Heart left ventricle (tissue), 16 donors: ENCODE measurements around the gene INPP5D. TPM values are rescaled to one million over a fixed set of nuclear protein-coding genes. Genes with fewer than 3 reads are reported as not detected.
A peak's percentile ranks its signal among the peaks of the same experiment; 100 is the strongest.

Source experiments
- ATAC-seq, 4 donors: fragments of 200-7000 bp; cut with Tn5 transposase; one replicate each; pipeline ENCODE4 v1.9.1; 2020 to 2022; ENCODE audit warnings: moderate library complexity in 4 of 4, mild to moderate bottlenecking in 3 of 4, moderate number of reproducible peaks in 1 of 4
- DNase-seq, 5 donors: peaks; one replicate each; pipeline ENCODE4 v3.0.0-alpha.2; 2020
- H3K27ac ChIP-seq, 12 donors: fragments of 200-600 bp; sonication (generic) in 4 of 12; one replicate each; pipeline versions ENCODE4 v1.5.0 to v1.8.0; 2016 to 2022; ENCODE audit warnings: mild to moderate bottlenecking in 2 of 12
- H3K27me3 ChIP-seq, 9 donors: fragments of 200-600 bp; sonication (generic) in 2 of 9; one replicate each; pipeline versions ENCODE4 v1.5.1 to v1.8.0; 2016 to 2022; ENCODE audit warnings: mild to moderate bottlenecking in 3 of 9
- H3K36me3 ChIP-seq, 9 donors: fragments of 200-600 bp; sonication (generic) in 2 of 9; one replicate each; pipeline versions ENCODE4 v1.5.0 to v1.8.0; 2018 to 2022; ENCODE audit warnings: mild to moderate bottlenecking in 2 of 9
- H3K4me1 ChIP-seq, 12 donors: fragments of 200-600 bp; sonication (generic) in 4 of 12; one replicate each; pipeline versions ENCODE4 v1.5.0 to v1.8.0; 2016 to 2022; ENCODE audit warnings: mild to moderate bottlenecking in 3 of 12
- H3K4me3 ChIP-seq, 12 donors: fragments of 200-600 bp; sonication (generic) in 4 of 12; one replicate each; pipeline versions ENCODE4 v1.5.0 to v1.8.0; 2017 to 2022; ENCODE audit warnings: mild to moderate bottlenecking in 9 of 12, moderate library complexity in 4 of 12
- H3K9me3 ChIP-seq, 12 donors: fragments of 200-600 bp; sonication (generic) in 4 of 12; one replicate each; pipeline versions ENCODE4 v1.5.0 to v1.8.0; 2016 to 2022; ENCODE audit warnings: mild to moderate bottlenecking in 1 of 12
- CTCF ChIP-seq, 12 donors: fragments of 200-600 bp; sonication (generic) in 4 of 12; IDR thresholded peaks; one replicate each; pipeline versions ENCODE4 v1.5.0 to v1.8.0; 2018 to 2022; ENCODE audit warnings: antibody characterized with exemption in 12 of 12, mild to moderate bottlenecking in 5 of 12
- POLR2A ChIP-seq, 2 donors: fragments of 450-650 bp; IDR thresholded peaks; one replicate each; pipeline ENCODE4 v1.6.1; 2017; ENCODE audit warnings: antibody characterized with exemption in 2 of 2, mild to moderate bottlenecking in 2 of 2, moderate library complexity in 2 of 2
- WGBS, 4 donors: extraction: QIAGEN DNeasy Blood & Tissue Kit in 2 of 4; methylation state at CpG; one replicate each; pipeline versions ENCODE4 v1.1.5 to v1.1.7; 2013 to 2018; 5-methylcytosine and 5-hydroxymethylcytosine counted together
- intact Hi-C, 10 donors: fragments of 100-400 bp; cut with DNase I; formaldehyde crosslinking; loops; one replicate each; pipeline versions ENCODE4 v1.11.1 to v1.14.2; 2022
- polyA plus RNA-seq, 2 donors: library from polyadenylated mRNA; stranded (reverse); fragments of 200-250 nt; gene quantifications; one replicate each; pipeline ENCODE4 v1.2.3, GENCODE V29; 2013
- total RNA-seq, 9 donors: library from RNA; depleted of rRNA in 2 of 9; stranded (reverse); fragments of >200 nt in 2 of 9; fragmentation: NEBNext Ultra II Directional in 3 of 9; extraction: Animal tissue kit (Norgen Biotek cat#: 25700) in 3 of 9; gene quantifications; one replicate each; pipeline versions ENCODE4 v1.1.0 to v1.2.4, GENCODE V29; 2016 to 2023
- donor health status: ischemic (EF 13 %, LVEDD 7.1; RV severe dilation, severe dysfunction).
- donor health status: healthy with polysubstance abuse.
- donor health status: DM: no; HTN: yes; CAD: no.
- donor health status: DM: no; HTN: no; CAD: no.
- donor health status: ischemic (EF 25% LVEDD 6.9; RV normal size, moderate dysfunction).
- donor health status: ischemic (EF 25% LVEDD 5.7; RV mildly dilated, moderate dysfunction).
- donor health status: healthy.
- donor health status: DM: yes; HTN: yes; CAD: no.
- donor health status: ischemic (EF 35%, LVEDD 5.7; RV mildly dilated, moderate dysfunction).
- donor health status: nonischemic (EF 11% LVEDD 7.7; RV severe dilation, severe dysfunction).
- donor health status: DM: yes; HTN: yes; CAD: no.
- donor health status: PGD.
- donor health status: ischemic (EF 29% LVEDD 5.4; RV normal size, mild dysfunction).
- donor health status: nonischemic (EF 23%, LVEDD 6.1; RV moderate dilation, normal function).

INPP5D gene
- total and polyA plus RNA-seq, 11 donors = 2.8 to 29.1 (median 4.9) TPM

- Histone ChIP-seq H3K4me1 (peaks cover 0 to 1% (median 0%) of the 10 kb centered on the region in 12 donors), H3K27me3 (peaks cover 0 to 4% (median 0%) of the 10 kb centered on the region in 9 donors), H3K9me3 (no peaks in the 10 kb centered on the region), H3K36me3 (peaks cover 0 to 86% (median 18%) of the 10 kb centered on the region in 9 donors), H3K27ac (no peak overlapping the region), H3K4me3 (no peak overlapping the region)
- TF ChIP-seq POLR2A (IDR thresholded peaks at IDR 0.05) (no peak), CTCF (IDR thresholded peaks at IDR 0.05) (no peak)
- WGBS, 4 donors = 80 to 87% (median 85%) methylated on average over 22 of the region's 22 CpGs
- ATAC-seq = no peak
- intact Hi-C loops = no loop called here
- DNase-seq = no peak
Observed at GRCh38 chr2:233147136-233147828, 87.1 kb downstream of the INPP5D start.

DNA sequence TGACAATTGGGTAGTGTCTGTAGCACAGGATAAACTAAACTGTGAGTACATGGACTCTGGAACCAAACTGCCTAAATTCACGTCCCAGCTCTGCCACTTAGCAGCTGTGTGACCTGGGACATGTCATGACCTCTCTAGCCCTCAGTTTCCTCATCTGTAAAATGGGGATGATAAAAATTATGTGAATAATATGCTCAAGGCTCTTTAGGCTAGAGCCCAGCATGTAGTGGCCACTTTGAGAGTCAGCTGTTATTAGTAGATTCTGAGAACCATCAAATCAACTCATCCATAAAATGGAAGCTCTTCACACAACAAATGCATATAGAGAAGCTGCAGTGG, 87.7 kb downstream of the INPP5D start:
- Histone ChIP-seq H3K9me3 (no peaks in the 10 kb centered on the region), H3K27ac (no peak overlapping the region), H3K27me3 (peaks cover 0 to 2% (median 0%) of the 10 kb centered on the region in 9 donors), H3K4me3 (no peak overlapping the region), H3K4me1 (peaks cover 0 to 6% (median 0%) of the 10 kb centered on the region in 12 donors), H3K36me3 (peaks cover 0 to 85% (median 18%) of the 10 kb centered on the region in 9 donors)
- intact Hi-C loops = no loop called here
- TF ChIP-seq CTCF (IDR thresholded peaks at IDR 0.05) (no peak), POLR2A (IDR thresholded peaks at IDR 0.05) (no peak)
- DNase-seq (no peak), ATAC-seq (no peak)
- WGBS, 4 donors = 92 to 100% (median 96%) methylated on average over 1 of the region's 1 CpG

- ATAC-seq = no peak
- Histone ChIP-seq H3K36me3 (peaks cover 0 to 84% (median 18%) of the 10 kb centered on the region in 9 donors), H3K9me3 (no peaks in the 10 kb centered on the region), H3K4me3 (no peak overlapping the region), H3K27ac (no peak overlapping the region), H3K27me3 (no peaks in the 10 kb centered on the region), H3K4me1 (peaks cover 0 to 10% (median 0%) of the 10 kb centered on the region in 12 donors)
- no peak for DNase-seq
- intact Hi-C loops = no loop called here
- 84 to 89% (median 88%) methylated on average over 10 of the region's 10 CpGs for WGBS, 4 donors
- TF ChIP-seq POLR2A (IDR thresholded peaks at IDR 0.05) (no peak), CTCF (IDR thresholded peaks at IDR 0.05) (no peak)
Observed at GRCh38 chr2:233148354-233148753, 88.2 kb downstream of the INPP5D start.

DNA sequence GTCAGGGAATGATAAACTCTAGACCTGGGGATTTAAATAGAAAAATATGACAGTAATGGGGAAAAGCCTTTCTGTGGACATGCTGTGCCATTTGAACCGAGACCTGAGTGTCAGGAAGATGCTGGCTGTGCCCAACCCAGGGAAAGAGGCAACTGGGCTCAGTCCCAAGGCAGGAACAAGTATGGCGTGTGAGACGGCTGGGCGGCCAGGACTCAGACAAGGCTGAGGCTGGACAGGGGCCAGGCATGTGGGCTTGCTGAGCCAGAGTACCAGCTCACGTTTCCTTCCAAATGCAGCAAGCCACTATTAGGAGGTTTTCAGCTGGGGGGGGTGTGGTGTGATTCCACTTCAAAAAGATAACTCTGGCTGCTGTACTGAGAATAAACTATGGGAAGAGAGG, 92.4 kb downstream of the INPP5D start:
- TF ChIP-seq CTCF (IDR thresholded peaks at IDR 0.05) (no peak), POLR2A (IDR thresholded peaks at IDR 0.05) (no peak)
- peak; percentile 93 to 98 (median 96) for ATAC-seq
- intact Hi-C loops = no loop called here
- Histone ChIP-seq H3K36me3 (peaks cover 0 to 88% (median 10%) of the 10 kb centered on the region in 9 donors), H3K4me1 (peaks cover 0 to 10% (median 0%) of the 10 kb centered on the region in 12 donors), H3K9me3 (peaks cover 0 to 8% (median 0%) of the 10 kb centered on the region in 12 donors), H3K27ac (no peak overlapping the region), H3K4me3 (no peak overlapping the region), H3K27me3 (no peaks in the 10 kb centered on the region)
- peak; percentile 78 to 90 (median 79) for DNase-seq
- WGBS, 4 donors = 25 to 50% (median 32%) methylated on average over 5 of the region's 5 CpGs
